Inflammatory macrophage treated with lipopolysaccharide for 1 hour (primary cell): ENCODE data around the gene A4GNT.
"Not testable (repeated sequence)": the region's sequence is repeated elsewhere in the genome, so short reads cannot be mapped to it uniquely, and the experiment has no call there.

Experiments used
- DNase-seq, 2 donors: peaks; one replicate each; pipeline ENCODE4 v3.0.0-alpha.2; 2020 to 2022

A4GNT gene

DNA sequence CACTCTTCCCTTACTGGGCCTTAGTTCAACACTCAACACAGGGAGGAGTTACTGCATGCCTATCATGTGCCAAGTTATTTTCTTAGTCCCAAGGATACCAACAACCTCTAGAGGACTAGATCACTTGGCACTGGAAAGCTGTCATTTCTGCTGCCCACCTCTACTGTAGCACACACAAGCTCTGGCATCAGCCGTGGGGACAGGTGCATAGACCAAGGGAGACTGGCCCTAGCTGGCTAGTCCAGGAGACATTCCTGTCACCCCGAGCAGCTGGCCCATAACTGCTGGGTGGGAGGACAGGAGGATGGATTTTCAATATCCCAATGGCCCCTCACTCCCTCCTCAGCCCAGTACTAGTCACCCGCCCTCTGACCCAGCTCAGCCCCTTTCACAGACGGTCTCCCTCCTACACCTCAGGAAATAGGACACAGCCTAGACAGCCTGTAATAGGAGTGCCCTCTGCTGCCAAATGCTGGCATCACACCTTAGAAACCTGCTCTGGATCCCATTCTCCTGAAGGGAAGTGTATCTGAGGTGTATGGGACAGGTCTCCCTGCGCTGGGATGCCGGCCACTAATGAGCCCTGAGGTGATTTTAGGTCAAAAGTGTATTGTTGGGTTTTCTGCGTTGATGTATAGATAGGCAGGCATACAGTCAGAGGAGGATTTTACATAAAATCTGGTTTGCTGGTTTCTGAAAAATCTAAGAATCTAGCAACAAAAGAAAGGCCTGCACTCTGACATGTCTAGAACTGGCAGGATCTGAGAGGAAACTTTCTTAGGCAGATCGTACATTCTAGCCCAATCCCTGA, 13.4 kb downstream of the A4GNT start:
- peak; percentile 56 to 84 for DNase-seq

DNA sequence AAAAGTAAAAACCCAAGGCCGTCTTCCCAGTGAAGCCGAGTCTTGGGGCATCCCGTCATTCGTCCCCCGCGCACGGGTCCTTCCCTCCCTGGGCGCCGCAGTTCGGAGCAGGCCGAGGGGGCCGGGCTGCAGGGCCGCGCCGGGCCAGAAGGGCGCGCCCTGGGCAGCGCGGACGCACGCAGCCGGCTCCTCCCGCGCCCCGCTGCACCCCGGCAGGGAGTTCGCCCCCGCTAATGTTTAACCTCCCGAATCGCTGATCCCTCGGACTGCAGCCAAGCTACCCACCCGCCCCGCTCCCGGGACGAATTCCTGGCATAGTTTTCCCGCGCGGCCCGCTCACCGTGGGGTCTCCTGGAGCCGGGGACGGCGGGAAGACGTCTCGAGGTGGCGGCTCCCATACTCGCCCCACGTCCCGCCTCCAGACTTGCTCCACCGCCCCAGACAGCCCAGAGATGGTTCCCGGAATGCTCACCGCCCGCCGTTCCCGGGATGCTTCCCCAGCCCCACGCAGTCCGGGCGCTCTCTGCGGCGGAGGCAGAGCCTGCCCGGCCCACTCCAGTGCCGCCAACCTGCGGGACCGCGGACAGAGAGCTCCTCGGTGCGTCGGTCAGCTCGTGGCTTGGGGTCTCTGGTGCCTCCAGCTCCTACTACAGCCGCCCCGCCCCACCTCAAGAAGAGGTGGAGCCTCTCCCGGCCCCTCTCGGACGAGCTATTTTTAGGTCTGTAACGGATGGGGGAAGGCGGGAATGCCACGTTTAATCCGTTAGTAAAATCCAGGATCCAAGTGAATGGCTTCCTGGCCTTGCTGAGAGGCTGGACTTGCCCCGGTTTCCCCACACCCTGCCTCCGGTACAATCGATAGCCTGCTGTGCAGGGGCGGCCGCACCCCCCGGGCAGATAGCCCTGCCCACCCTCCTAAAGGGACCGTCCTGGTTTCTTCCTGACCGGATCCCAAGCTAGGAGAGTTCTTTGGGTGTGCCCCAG, 16.9 kb downstream of the A4GNT start, which contains the start of gene DZIP1L:
DZIP1L (minus strand) TSS at position 621 of the 984 bp plus-strand sequence. CDS start 11,637 bp downstream, outside the sequence.
- DNase-seq: peak; percentile 59 to 70

DNA sequence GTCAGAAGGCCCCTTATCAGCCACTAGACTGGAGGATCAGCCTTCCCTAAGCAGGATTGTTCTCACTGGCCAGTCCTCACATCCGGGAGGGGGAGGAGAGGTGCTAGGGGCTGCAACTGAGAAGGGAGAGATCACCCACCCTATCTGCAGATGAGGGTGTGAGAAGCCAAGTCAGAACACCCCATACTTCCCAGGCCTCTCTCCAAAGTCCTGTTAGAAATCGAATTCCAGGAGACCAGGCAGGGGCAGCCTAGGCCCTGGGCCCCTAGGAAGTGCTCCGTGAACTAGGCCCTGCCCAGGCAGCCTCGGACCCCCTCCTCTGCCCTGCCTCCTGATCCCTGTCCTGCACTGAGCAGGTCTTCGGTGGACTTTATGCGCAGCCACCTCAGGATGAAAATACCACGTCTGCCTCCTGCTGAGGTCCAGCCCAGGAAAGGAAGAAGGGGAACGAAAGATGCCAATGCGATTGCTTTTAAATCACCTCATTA, 17.7 kb downstream of the A4GNT start:
- no peak for DNase-seq

DNA sequence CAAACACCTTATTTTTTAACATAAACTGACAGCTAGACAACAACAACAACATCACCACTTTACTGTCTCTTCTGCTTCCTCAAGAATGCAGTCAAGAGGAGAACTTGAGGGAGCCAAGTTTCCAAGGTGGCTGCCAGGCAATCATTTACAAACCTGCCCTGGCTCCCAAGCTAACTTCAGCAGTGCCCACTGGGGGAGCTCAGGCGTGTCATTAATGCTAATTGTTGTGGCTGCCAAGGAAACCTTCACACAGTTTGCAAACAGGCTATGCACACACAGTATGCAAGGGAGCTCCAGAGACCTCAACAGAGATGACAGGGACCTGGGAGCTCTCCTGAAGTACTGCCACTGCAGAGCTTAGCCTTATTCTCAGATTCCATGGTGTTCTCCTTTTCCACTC, 18.9 kb downstream of the A4GNT start:
- DNase-seq: no peak

DNA sequence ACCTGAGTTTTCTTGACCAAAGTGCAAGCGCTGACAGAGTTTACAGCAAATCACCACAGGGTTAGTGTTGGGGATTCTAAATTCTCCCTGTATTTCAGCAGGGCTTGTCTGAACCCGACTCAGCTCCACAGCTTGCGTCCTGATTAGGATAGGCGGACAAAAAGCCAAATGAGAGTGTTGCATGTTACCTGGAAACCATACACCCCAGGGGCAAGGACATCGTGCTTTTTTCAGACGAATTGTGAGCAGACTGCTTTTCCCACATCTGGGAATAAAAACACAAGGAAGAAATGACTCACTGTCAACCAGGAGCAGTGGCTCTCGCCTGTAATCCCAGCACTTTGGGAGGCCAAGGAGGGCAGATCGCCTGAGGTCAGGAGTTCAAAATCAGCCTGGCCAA, 19.8 kb downstream of the A4GNT start:
- DNase-seq: no peak

DNA sequence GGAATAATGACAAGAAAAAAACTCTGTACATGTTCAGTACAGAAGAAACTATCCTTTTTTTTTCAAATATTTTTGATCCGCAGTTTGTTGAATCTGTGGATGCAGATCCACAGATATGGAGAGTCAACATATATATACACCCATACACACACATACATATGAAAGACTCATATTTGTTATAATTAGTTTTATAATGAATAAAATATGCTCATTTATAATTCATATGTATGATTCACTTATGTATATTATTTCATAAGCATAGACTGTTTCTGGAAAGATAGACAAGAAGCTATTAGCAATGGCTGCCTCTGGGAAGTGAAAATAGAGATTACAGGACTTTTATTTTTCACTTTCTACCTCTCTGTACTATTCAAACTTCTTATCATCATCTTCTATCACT, 26.6 kb downstream of the A4GNT start:
- DNase-seq: no peak

DNA sequence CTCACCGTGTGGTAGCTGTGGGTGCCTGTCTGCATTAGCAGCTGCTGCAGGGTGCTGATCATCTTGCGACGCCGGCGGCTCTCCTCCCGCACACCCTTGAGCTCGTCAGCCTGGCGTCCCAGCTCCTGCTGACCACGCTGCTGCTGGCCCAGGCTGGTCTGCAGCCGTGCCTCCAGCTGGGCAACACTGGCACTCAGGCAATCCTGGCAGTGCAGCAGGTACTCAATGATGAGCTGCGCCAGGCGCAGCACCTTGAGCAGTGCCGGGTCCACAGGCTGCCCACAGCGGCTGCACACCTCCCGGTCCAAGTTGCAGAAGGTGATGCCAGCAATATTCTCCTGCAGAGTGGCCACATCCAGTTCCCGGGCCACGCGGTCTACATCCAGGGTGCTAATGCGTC, 28.7 kb downstream of the A4GNT start:
- no peak for DNase-seq

DNA sequence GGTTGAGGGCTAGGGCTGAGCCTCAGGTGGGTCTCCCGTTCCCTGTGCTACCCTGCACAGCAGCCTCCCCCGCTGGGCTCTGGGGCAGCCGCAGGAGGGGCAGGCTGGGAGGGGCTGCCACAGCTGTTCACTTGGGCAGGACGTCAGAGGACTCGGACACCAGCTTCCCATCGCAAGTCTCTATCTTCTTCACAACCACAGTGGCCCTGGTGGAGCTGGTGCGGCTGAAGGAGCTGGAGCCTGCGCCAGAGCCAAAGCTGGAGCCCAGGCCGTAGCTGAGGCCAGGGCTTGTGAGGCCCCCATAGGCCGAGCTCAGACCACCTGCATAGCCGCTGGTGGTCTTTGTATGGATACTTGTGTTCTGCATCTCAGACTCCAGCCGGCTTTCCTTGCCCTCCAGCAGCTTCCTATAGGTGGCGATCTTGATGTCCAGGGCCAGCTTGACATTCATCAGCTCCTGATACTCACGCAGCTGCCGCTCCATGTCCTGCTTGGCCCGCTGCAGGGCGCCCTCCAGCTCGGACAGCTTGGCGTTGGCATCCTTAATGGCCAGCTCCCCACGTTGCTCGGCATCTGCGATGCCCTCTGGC, 30.7 kb downstream of the A4GNT start:
- DNase-seq: not testable (repeated sequence)

DNA sequence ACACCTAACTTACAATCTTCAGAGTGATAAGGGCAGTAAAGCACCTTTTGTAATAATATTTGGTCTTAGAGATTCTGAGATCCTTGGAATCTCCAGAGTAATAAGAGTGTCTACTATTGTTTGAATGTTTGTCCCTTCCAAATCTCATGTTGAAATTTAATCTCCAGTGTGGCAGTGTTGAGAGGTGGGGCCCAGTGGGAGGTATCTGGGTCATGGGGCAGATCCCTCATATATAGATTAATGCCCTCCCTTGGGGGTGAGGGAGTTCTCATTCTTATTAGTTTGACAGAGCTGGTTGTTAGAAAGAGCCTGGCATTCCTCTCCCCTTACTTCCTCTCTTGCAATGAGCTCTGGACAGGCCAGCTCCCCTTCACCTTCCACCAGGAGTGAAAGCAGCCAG, 32.8 kb downstream of the A4GNT start:
- no peak for DNase-seq

DNA sequence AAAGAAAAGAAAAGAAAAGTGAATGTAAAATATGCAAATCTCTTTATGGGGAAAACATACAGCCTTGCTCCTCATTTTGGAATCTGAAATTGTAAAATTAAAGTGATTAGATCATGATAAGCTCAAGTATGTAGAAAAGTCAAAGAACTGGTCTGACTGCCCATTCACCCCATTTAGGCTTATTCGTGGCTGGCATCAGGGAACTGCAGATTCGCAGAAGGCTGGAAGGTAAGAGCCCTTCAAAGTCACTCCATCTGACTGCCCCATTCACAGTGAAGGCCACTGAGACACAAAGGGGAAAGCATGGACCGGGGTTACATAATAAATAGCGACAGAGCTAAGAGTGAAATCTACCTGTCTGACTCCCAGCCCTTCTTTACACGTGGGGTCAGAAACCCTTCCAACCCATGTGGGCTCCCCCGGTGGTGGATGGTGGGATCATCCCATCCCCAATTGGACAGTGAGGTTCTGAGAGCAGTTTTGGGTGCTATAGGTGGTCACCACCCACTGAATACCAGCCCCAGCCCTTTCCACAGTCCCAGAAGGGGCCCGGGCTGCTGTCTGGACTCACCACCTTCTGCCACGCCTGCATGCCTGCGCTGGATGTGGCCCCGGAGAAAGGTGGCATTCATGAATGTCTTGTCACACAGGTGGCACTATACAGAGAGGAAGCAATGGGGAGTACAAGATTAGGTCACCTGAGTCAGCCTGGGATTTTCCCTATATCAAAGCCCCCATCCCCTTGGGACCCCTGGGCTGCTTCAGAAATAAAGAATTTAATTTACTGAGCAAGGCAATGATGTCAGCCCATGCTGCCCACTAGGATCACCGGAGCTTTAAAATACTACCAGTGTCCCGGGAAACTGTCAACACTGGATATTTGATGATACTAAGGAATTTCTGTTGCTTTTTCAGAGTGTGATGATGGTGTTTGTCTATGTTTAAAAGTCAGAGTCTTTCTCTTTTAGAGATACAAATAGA, 34.7 kb downstream of the A4GNT start:
- DNase-seq: no peak

DNA sequence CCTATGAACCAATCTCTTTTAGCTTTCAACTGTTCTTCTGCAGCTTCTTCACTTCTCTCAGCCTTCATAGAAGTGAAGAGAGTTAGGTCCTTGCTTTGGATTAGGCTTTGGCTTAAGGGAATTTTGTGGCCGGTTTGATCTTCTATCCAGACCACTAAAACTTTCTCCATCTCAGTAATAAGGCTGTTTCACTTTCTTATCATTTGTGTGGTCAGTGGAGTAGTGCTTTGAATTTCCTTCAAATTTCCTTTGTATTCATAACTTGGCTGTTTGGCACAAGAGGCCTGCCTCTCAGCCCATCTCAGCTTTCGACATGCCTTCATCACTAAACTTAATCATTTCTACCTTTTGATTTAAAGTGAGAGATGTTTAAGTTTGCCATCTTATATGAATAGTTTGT, 38.5 kb downstream of the A4GNT start:
- no peak for DNase-seq

DNA sequence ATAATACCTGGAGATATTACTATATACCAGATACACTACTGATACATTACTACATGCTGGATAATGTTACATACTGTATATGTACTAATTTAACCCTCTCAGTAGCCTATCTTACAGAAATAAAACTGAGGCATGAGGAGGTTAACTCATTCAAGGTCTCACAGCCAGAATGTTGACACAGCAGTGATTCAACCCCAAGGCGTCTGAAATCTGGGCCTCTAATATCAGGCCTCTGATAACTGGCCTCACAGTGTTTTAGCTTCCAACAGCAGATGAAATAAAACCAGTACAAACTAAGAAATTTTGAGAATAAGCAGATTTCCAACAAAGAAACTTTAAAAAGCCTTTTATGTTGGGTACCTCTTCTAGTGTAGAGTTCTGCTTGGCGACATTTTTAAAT, 40.2 kb downstream of the A4GNT start:
- DNase-seq: no peak

DNA sequence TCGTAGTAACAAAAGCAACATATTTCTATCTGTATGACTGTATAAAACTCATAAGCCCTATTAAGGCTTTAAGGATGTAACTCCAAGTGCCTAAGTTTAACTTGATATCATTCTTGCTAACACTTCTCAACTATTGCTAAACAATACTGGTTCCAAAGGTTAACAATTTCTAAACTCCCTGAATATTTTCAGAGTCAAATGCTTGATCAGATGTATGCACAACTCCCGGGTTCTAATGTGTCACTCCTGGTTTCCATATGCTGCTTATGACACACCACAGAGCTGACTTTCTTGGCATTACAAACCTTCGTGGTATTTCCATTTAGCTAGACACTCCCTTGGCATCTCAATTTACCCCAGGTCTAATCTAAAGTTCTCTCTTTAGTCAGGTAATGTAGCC, 43.1 kb downstream of the A4GNT start:
- DNase-seq: no peak

DNA sequence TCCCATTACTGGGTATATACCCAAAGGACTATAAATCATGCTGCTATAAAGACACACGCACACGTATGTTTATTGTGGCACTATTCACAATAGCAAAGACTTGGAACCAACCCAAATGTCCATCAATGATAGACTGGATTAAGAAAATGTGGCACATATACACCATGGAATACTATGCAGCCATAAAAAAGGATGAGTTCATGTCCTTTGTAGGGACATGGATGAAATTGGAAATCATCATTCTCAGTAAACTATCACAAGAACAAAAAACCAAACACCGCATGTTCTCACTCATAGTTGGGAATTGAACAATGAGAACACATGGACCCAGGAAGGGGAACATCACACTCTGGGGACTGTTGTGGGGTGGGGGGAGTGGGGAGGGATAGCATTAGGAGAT, 46.4 kb downstream of the A4GNT start:
- DNase-seq: not testable (repeated sequence)

DNA sequence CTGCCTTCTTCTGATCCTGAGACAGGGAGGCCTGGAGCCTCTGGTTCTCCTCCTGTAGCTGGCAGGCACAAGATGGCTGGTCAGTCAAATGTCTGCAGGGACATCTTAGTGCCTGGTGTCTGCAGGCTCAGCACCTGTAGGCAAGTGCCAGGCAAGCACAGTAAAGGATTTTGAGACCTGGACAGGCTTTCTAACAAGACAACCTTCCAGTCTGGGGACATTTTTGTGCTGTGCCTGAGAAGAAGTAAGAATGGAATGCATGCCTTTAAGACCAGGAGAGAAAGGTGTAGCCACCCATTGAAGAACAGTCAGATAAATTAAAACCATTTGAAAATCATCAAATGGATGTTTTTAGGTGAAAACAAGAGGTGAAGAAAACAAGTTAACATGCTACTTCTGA, 48.0 kb downstream of the A4GNT start:
- DNase-seq: no peak

DNA sequence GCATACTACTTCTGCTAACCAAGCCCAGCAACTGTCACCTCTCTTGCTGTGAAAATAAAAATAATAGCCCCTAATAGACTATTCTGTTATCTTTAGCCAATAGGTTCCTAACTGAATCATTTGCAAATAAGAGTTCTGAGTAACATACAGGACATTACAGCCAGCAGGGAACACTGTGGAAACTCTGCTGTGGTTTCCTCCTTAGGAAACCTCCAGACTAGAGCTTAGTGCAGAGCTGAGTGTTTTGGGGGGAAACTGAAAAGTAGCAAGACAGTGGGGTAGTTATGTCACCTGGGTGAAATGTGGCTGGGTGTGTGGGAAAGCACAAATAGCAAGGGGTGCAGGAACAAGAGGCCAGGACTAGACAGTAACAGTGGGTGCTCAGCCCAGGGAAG, 49.2 kb downstream of the A4GNT start:
- DNase-seq: no peak

DNA sequence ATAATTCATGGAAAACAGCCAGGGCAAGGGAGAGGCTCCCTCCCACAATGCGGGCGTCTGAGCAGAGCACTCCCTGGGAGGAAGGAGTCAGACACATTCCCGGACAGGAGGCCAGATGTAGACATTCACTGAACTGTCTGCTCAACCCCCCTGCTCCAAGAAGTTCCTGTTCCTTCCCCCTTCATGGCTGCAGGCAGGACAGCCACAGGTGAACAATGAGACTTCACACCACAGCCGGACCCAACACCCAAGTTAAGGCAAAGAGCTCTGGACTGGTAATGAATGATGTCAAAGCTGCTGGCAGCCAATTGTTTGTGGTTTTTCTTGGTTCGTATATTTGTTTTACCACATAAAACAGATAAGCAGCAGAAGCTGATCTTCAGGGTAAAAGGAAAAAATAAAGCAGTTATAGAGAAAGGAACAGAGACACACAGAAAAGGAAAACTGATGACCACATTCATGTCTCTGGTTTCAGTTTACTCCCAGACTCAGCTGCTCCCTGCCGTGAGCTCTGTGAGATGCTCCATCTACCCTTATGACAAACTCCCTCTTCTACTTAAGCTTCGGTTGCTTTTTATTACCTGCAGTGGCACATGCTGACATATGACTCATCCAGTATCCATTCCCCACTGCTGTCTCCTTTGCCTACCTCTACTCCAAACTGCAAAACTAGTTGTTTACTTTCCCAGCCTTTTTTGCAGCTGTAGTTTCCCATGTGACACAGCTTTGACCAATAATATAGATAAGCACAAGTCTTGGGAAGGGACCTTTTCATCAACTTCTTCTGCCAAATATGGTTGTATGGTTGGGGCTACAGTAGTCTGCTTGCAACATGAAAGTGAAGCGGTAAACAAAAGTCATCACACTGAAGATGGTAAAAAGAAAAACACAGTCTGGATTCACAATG, 49.9 kb downstream of the A4GNT start:
- no peak for DNase-seq

DNA sequence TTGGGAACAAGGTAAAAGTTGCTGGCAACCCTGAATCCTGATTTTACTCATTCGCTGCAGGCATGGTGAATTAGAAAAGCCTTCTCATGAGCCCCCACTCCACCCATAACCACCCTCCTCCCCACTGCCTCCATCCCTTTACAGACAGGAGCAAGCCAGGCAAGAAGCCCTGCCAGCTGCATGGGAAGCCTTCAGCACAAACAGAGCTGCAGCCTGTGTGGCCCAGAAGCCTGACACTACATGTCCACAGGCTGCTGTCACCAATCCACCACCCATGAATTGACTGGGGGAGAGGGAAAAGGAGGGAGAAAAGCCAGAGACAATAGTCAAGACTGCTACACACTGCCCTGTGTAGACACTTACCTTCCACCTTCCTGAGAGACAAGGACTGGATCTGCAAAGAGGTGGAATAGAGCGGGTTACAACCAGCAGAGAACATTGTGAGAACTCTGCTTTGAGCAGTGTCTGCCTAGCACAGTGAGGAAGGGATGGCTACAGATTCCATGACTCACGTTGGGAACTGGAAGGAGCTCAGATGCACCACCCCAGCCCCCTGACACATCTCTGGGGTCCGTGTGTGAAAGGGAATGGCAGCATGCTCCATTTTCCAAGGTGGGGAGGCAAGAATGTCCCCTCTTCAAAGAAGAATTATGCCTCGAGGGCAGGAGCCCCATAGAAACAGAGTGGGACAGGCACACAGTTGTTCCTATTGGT, 50.7 kb downstream of the A4GNT start:
- DNase-seq: no peak

DNA sequence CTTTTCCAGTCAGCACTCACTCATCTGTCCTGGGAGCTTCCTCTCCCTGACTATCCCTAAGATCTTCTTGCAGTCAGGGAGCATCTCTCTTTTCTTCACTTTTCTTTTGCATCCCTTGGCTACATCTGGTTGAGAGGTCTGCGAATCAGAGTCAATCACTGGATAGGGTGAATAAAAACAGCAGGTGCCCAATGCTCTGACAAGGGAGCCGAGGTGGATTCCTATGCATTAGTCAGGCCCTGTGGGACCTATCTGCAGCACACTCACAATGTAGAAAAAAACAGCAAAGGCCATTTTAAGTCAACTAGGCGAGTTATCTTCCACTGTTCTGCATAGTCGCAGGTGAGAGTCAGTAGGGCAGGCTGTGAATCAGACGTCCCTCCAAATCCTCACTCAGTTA, 52.3 kb downstream of the A4GNT start:
- DNase-seq: no peak

DNA sequence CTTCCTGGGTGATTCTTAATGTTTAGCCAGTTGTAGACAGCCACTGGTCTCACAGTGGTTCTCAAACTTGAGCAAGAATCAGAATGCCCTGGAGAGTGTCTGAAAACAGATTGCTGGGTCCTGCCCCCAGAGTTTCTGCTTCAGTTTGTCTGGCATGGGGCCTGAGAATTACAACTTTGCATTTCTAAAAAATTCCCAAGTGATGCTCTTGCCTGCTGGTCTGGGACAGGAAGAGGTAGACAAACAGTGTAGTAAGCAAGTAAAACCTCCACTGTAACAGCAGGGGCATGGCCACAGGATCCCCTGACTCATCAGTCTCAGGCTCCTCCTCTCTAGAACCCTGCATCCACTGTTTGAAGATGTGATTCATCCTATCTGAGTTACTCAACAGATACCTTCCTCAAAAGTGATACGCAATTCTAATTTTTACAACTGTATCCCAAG, 53.3 kb downstream of the A4GNT start:
- peak; percentile 14 to 68 for DNase-seq
